Activated naive CD4-positive, alpha-beta T cell (primary cell): ENCODE data around the gene SPRY2.
A peak's percentile ranks its signal among the peaks of the same experiment; 100 is the strongest.
"Not testable (repeated sequence)": the region's sequence is repeated elsewhere in the genome, so short reads cannot be mapped to it uniquely, and the experiment has no call there.

Source experiments
- DNase-seq, 4 experiments: peaks; one replicate each; lab custom pipeline; 2025; lab: John Stamatoyannopoulos, UW

Gene SPRY2, protein sequence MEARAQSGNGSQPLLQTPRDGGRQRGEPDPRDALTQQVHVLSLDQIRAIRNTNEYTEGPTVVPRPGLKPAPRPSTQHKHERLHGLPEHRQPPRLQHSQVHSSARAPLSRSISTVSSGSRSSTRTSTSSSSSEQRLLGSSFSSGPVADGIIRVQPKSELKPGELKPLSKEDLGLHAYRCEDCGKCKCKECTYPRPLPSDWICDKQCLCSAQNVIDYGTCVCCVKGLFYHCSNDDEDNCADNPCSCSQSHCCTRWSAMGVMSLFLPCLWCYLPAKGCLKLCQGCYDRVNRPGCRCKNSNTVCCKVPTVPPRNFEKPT

GRCh38 chr13:80341101-80341755 is at the start of gene SPRY2:
TSS of gene SPRY2 (minus strand) at chr13:80341126. CDS start at chr13:80337705, 3,421 bp downstream.
- DNase-seq: peak in 1 of 4 experiments; percentile 2

GRCh38 chr13:80390338-80390737 is 49.4 kb upstream of the SPRY2 start:
- DNase-seq: no peak

- no peak for DNase-seq
Measured at GRCh38 chr13:80389073-80390038, 48.4 kb upstream of the SPRY2 start.

DNA sequence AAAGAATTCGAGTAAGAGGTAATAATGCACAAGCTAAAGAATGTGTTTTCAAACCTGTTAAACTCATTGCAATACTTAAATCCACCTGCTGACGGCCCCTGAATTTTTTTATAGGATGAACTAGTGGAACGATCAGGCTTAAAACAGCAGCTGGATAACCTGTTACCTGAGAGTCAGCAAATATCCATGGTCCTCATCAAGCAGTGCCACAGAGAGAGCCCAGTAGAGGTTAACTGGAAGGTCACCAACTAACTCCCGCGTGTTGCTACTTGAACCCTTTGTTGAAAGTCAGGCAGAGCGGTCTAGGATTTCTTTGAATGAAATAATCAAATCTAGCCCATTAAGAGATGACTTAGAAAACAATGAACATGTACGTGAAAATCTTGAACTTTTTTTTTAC is 47.6 kb upstream of the SPRY2 start:
- no peak for DNase-seq

GRCh38 chr13:80386592-80386991 is 45.7 kb upstream of the SPRY2 start:
- DNase-seq: no peak

GRCh38 chr13:80386002-80386401 is 45.1 kb upstream of the SPRY2 start:
- DNase-seq: no peak

DNA sequence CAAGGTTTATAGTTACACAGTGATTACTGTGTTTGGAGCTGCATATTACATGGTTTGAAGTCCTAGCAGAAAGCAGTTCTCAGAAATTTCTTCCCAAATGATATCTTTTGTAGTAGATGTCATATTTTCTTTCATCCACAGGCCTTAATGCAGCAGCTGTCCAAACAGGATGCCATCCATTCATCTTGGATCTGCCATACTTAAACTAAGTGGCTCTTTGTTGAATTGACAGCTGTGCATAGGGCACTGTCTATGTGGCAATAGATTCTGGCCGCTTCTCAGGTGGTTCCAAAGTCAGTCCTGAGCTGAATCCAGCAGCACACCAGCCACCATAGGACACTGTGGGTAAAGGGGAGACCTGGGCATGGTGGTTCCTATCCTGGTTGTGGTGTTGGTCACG is 41.6 kb upstream of the SPRY2 start:
- no peak for DNase-seq

- DNase-seq: no peak
Measured at GRCh38 chr13:80379245-80379644, 38.3 kb upstream of the SPRY2 start.

GRCh38 chr13:80376554-80376953 is 35.6 kb upstream of the SPRY2 start:
- DNase-seq: no peak

GRCh38 chr13:80374901-80375300 is 34.0 kb upstream of the SPRY2 start:
- DNase-seq: no peak

GRCh38 chr13:80374444-80374843 is 33.5 kb upstream of the SPRY2 start:
- no peak for DNase-seq

DNA sequence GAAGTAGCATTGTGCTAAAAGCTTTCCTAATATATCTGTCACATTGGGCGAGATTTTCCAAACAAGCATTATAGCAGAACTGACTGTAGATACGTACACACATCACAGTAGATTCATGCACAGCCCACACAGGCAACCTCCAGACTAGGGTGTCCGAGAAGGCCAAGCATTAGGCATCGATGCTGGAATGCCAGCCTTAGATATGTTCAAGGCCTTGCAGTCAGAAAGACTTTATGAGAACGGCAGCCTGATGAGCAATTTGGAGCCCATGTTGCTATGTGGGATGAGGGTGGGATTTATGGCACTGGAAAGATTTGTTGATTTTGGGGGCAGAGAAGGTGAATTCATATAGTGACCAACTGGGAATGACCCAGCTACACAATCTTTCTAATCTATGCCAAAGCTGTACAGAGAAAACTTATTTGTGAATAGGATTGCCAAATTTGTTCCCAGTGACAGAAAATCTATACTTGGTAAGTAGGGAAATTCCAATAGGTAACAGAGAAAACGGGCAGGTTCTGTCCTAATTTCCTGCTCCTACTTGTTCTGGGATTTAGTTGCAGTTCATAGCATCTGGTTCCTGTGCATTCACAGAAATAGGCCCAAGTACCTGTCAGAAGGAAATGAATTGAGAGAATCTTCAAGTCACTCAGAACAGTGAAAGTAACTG is 31.0 kb upstream of the SPRY2 start:
- no peak for DNase-seq

GRCh38 chr13:80367473-80367872 is 26.5 kb upstream of the SPRY2 start:
- no peak for DNase-seq

GRCh38 chr13:80363890-80364503 is 23.1 kb upstream of the SPRY2 start:
- DNase-seq: no peak

DNA sequence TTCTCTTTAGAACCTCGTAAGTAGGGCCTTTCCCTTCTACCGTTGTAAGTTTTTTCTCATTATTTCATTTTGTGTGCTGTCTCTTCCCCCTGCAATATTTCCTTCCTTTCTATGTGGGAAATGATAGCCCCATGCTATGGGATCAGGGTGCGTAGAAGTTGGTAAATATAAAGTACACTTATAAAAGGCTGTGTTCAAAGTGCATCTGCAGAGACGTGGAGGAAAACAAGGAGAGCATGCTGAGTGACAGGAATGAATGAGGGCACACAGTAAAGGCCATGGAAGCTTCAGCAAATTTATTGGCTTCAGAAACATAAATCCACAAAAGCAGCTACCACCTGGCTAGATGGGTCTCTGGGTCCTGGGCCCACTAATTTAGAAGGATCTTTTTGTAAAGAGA is 21.6 kb upstream of the SPRY2 start:
- DNase-seq: no peak

DNA sequence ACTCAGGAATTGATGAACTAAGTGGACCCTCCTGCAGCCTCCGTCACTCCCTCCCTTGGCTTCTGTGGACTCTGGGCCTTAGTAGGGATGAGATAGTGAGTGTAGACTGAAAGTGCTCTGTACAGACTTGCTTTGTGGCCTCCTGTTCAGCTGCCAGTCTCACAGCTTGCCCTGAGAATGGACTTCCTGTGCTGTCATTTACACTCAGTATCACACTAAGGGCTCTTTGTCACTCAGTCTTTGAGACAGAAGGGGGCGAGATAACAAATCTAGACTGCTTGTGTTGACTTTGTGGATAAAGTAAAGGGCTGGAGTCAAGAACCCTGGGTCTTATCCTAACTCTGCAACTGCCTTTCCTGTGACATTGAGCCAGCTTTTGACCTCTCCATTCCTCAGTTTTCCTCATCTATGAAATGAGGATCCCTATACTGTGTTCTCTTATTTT is 21.0 kb upstream of the SPRY2 start:
- DNase-seq: no peak

DNA sequence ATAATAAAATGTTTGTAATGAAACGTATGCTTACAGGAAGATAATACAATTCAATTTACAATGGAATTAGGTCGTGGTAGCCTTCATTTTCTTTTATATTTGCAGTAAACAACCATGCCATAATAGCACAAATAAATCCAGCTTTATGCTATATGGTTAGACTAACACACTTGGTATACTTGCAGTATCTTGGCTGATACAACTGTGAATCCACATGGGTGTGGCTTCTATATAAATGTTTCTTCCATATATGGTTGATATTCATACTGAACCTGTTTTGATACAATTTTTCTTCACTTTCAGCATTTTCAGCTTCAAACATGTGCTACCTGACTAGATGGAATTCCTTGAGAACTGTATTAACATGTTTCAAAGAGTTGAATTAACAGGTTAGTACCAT is 20.4 kb upstream of the SPRY2 start:
- no peak for DNase-seq

DNA sequence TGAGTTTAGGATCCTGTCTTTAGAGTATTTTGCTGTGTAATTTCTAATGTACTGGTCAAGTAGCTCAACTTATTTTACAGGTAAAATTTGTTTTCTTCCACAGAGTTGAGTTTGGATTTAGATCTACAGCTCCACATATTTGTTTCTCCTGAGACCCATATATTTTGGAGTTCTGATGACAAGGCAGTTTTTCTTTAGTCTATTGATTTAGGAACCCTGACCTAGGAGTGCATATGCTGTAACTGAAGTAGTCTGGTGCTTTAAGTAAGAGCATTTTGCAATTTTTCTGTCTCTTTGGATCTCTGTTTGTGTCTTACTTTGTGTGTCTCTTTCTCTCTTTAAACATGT is 19.5 kb upstream of the SPRY2 start:
- DNase-seq: no peak

DNA sequence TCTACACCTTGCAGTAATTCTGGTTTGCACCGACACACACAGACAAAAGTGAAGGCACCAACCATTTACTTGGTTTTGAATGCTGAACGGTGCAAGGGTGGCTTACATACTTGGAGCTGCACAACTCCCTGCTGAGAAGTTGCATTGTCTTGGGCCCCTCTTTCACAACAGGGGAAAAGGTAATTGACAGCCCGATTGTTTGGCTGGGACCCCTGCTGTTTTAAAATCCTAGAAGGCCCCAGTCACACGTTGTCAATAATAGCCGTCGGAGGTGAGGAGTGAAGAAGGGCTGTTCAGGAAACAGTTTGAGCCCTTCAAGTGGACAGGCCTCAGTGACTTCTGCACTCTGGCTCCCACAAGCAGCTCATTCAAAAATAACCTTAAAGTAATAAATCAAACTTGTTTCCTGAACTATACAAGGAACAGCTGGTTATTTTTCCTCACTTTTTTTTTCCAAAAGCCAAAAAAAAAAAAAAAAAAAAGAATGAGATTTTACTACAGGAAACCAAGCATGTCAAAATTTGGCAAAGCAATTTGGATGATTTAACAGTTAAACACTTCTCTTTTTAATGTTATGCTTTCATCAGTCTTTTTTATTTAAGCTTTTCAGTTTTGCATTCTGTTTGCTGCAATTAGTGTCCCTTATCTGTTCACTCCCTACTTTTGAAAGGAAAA is 19.0 kb upstream of the SPRY2 start:
- no peak for DNase-seq

GRCh38 chr13:80359414-80359777 is 18.5 kb upstream of the SPRY2 start:
- DNase-seq: no peak

- not testable (repeated sequence) for DNase-seq
Measured at GRCh38 chr13:80355496-80356094, 14.7 kb upstream of the SPRY2 start.
